Left ventricle myocardium superior (tissue), 1 donor: ENCODE measurements around the gene GPR31. TPM values are rescaled to one million over a fixed set of nuclear protein-coding genes. Genes with fewer than 3 reads are reported as not detected.

ENCODE experiments used
- ATAC-seq: fragments of 200-7000 bp; cut with Tn5 transposase; one replicate; pipeline ENCODE4 v1.9.1; 2020; ENCODE audit warnings: mild to moderate bottlenecking, moderate library complexity
- DNase-seq: peaks from one replicate; pipeline ENCODE4 v3.0.0-alpha.2; 2020
- intact Hi-C: fragments of 100-400 bp; cut with micrococcal nuclease; formaldehyde crosslinking; loops from one replicate; pipeline ENCODE4 v1.11.0; 2022
- total RNA-seq: library from RNA; stranded (reverse); fragmentation: NEBNext Ultra II Directional; extraction: Animal tissue kit (Norgen Biotek cat#: 25700); gene quantifications from one replicate; pipeline ENCODE4 v1.2.1, GENCODE V29; 2021
- donor health status: DM: no; HTN: yes; CAD: no; lungs with severe emphysema.

The GPR31 gene
- total RNA-seq, 1 donor from 2014 or later: not detected

DNA sequence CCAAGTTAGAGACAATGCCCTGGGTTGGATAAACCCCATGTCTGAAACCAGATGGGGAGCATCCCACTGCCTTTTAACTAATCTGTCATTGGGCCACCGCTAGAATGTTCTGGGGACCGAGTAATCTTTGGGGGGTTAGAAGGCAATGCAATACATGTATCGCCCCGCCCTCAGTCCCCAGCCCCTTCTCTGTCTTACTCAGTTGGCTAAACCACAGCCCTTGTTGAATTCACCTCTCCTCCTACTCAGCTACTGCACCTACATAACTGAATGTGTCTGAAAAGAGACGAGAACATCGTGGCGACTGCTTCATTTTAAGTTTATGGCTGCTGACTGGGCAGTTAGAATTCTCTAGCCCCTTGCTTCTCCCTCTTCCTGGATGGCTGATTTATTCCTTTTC is 50.0 kb downstream of the GPR31 start:
- intact Hi-C loops: no loop called here
- ATAC-seq (no peak), DNase-seq (no peak)

DNA sequence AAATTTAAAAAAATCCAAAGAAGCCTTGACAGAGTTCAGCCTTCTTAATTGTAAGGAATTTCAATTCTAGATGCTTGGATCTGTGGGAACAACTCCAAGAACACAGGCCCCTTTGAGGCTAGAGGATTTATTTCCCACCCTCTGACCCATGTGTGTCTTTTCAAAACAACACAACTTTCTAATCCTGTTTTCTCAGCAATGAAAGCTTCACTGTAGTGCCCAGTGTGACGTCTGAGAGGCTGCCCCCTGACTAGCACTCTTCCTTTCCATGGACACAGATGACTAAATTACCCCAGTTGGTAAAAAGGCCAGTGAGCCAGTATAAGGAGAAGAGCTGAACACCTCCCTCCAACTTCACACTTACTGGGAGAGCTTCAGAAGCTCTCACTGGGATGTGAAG is 51.4 kb downstream of the GPR31 start:
- ATAC-seq: no peak
- DNase-seq: no peak
- intact Hi-C loops: no loop called here

Other genes with a start within 250 kb of the GPR31 start
- gene RNASET2, start 201.4 kb downstream of the GPR31 start, total RNA-seq: 13.0 TPM
- 12.3 TPM for gene CEP43, start 158.6 kb downstream of the GPR31 start, total RNA-seq
- gene CCR6, start 34.9 kb downstream of the GPR31 start, total RNA-seq: not detected
- not detected for gene UNC93A, start 133.3 kb upstream of the GPR31 start, total RNA-seq
- gene TTLL2, start 167.1 kb upstream of the GPR31 start, total RNA-seq: not detected